ENCODE data around the gene KLHL29. TPM values are rescaled to one million over a fixed set of nuclear protein-coding genes. Genes with fewer than 3 reads are reported as not detected.

KLHL29 gene
- total RNA-seq, 1 experiment from 2014 or later, result 3.4 TPM

- no peaks in the 10 kb centered on the region for H3F3A ChIP-seq (ENCODE audit: insufficient read depth, low read depth)
- H3K27me3 ChIP-seq (ENCODE audit: insufficient read depth, low read depth), result no peaks in the 10 kb centered on the region
- no peak overlapping the region for H3K27ac ChIP-seq
- POLR2A ChIA-PET (ENCODE audit: unreplicated experiment), result no interaction called here
- H2AFZ ChIP-seq, result no peak overlapping the region
- H3K9me3 ChIP-seq (ENCODE audit: insufficient read depth, low read depth), result no peaks in the 10 kb centered on the region
- H3K79me2 ChIP-seq (ENCODE audit: low read depth), result no peaks in the 10 kb centered on the region
- BruUV-seq (replicated peaks), result no TSS peak
- no peak overlapping the region for H3K4me3 ChIP-seq
- TF ChIP-seq EZH2 (IDR thresholded peaks at IDR 0.05; ENCODE audit: low read depth), result no peak
- TF ChIP-seq, protein P1, sequence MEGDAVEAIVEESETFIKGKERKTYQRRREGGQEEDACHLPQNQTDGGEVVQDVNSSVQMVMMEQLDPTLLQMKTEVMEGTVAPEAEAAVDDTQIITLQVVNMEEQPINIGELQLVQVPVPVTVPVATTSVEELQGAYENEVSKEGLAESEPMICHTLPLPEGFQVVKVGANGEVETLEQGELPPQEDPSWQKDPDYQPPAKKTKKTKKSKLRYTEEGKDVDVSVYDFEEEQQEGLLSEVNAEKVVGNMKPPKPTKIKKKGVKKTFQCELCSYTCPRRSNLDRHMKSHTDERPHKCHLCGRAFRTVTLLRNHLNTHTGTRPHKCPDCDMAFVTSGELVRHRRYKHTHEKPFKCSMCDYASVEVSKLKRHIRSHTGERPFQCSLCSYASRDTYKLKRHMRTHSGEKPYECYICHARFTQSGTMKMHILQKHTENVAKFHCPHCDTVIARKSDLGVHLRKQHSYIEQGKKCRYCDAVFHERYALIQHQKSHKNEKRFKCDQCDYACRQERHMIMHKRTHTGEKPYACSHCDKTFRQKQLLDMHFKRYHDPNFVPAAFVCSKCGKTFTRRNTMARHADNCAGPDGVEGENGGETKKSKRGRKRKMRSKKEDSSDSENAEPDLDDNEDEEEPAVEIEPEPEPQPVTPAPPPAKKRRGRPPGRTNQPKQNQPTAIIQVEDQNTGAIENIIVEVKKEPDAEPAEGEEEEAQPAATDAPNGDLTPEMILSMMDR (conservative IDR thresholded peaks at IDR 0.05), result no peak
- intact Hi-C loops (cut with micrococcal nuclease; ENCODE audit: unreplicated experiment), result no loop called here
- DNase-seq, result no peak
- H3K4me2 ChIP-seq, result no peak overlapping the region
- no peaks in the 10 kb centered on the region for H3K4me1 ChIP-seq (replicated peaks; ENCODE audit: insufficient read depth)
- H4K20me1 ChIP-seq (ENCODE audit: insufficient read depth), result no peaks in the 10 kb centered on the region
- CTCF ChIA-PET, result no interaction called here
- no peaks in the 10 kb centered on the region for H3K36me3 ChIP-seq (ENCODE audit: low read depth)
- no peaks in the 10 kb centered on the region for H3K9me2 ChIP-seq (ENCODE audit: insufficient read depth)
Observed at GRCh38 chr2:23513245-23513871, 128.4 kb downstream of the KLHL29 start.

DNA sequence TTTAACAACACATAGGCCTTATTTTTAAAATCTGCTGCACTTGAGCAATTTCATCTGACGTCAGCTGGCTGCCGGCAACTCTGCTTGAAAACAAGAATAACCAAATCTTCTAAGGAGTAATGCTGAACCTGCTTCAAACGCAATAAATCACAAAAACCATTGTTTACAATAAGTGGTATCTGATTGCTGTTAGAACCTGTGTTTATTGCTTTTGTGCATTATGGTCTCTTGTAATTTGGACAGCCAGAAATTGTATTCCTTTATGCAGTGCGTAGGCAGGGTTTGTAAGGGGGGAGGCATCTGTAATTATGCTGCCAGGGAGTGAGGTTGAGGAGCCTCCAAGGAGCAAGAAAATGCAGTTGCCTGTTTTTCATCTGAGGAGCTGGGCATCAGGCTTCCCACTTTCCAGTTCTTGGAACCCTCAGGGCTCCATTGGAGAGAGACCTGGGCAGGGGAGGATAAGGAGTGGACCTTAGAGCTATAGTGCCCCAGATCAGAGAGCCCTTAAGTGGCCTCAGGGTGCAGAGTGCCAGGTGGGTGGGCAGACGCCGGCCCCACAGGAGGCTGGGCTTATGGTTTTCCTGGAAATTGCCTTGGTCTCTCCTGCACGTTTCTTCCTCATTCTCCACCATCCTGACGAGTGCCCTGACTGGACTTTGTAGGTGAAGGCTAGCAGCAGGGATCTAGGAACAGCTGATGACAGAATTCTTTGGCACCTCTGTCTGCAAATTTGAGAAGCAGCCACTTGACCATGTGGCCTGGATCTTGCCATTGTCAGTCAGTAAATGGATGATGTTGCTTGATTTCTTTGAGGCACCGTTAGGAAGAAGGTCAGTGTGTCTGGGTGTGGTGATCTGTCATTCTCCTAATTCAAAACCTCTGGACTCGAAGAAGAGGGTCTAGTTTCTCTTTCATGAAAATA is 129.2 kb downstream of the KLHL29 start:
- ChIA-PET POLR2A (ENCODE audit: unreplicated experiment) (no interaction called here), CTCF (no interaction called here)
- no peak for DNase-seq
- Histone ChIP-seq H3K4me1 (replicated peaks; ENCODE audit: insufficient read depth) (no peaks in the 10 kb centered on the region), H3K27me3 (ENCODE audit: insufficient read depth, low read depth) (no peaks in the 10 kb centered on the region), H2AFZ (no peak overlapping the region), H3K4me2 (no peak overlapping the region), H3K4me3 (no peak overlapping the region), H3K9me2 (ENCODE audit: insufficient read depth) (no peaks in the 10 kb centered on the region), H3K79me2 (ENCODE audit: low read depth) (no peaks in the 10 kb centered on the region), H3F3A (ENCODE audit: insufficient read depth, low read depth) (no peaks in the 10 kb centered on the region), H4K20me1 (ENCODE audit: insufficient read depth) (no peaks in the 10 kb centered on the region), H3K9me3 (ENCODE audit: insufficient read depth, low read depth) (no peaks in the 10 kb centered on the region), H3K27ac (no peak overlapping the region), H3K36me3 (ENCODE audit: low read depth) (no peaks in the 10 kb centered on the region)
- BruUV-seq (replicated peaks), result no TSS peak
- TF ChIP-seq, protein P1 (conservative IDR thresholded peaks at IDR 0.05), result no peak
- no peak for TF ChIP-seq EZH2 (IDR thresholded peaks at IDR 0.05; ENCODE audit: low read depth)
- intact Hi-C loops (cut with micrococcal nuclease; ENCODE audit: unreplicated experiment), result no loop called here

GRCh38 chr2:23516520-23517256 is 131.7 kb downstream of the KLHL29 start:
- no TSS peak for BruUV-seq (replicated peaks)
- DNase-seq, result no peak
- Histone ChIP-seq H3K27me3 (ENCODE audit: insufficient read depth, low read depth) (no peaks in the 10 kb centered on the region), H3K4me1 (replicated peaks; ENCODE audit: insufficient read depth) (no peaks in the 10 kb centered on the region), H3K9me2 (ENCODE audit: insufficient read depth) (no peaks in the 10 kb centered on the region), H3K9me3 (ENCODE audit: insufficient read depth, low read depth) (no peaks in the 10 kb centered on the region), H3K27ac (no peak overlapping the region), H3K4me3 (no peak overlapping the region), H3F3A (ENCODE audit: insufficient read depth, low read depth) (no peaks in the 10 kb centered on the region), H2AFZ (no peak overlapping the region), H3K4me2 (no peak overlapping the region), H3K36me3 (ENCODE audit: low read depth) (no peaks in the 10 kb centered on the region), H3K79me2 (ENCODE audit: low read depth) (no peaks in the 10 kb centered on the region), H4K20me1 (ENCODE audit: insufficient read depth) (no peaks in the 10 kb centered on the region)
- intact Hi-C loops (cut with micrococcal nuclease; ENCODE audit: unreplicated experiment), result no loop called here
- no peak for TF ChIP-seq EZH2 (IDR thresholded peaks at IDR 0.05; ENCODE audit: low read depth)
- TF ChIP-seq, protein P1 (conservative IDR thresholded peaks at IDR 0.05), result no peak
- ChIA-PET CTCF (no interaction called here), POLR2A (ENCODE audit: unreplicated experiment) (no interaction called here)
